GM12872 (cell line): ENCODE results near the gene IMPA2.

Experiments used
- TF ChIP-seq, protein P1 (sequence below): IDR thresholded peaks from 3 replicates; pipeline ENCODE4 v1.5.1; 2011; ENCODE audit warnings: low read depth, mild to moderate bottlenecking, low read length, moderate library complexity; ENCODE audit not compliant: insufficient read depth

The IMPA2 gene

DNA sequence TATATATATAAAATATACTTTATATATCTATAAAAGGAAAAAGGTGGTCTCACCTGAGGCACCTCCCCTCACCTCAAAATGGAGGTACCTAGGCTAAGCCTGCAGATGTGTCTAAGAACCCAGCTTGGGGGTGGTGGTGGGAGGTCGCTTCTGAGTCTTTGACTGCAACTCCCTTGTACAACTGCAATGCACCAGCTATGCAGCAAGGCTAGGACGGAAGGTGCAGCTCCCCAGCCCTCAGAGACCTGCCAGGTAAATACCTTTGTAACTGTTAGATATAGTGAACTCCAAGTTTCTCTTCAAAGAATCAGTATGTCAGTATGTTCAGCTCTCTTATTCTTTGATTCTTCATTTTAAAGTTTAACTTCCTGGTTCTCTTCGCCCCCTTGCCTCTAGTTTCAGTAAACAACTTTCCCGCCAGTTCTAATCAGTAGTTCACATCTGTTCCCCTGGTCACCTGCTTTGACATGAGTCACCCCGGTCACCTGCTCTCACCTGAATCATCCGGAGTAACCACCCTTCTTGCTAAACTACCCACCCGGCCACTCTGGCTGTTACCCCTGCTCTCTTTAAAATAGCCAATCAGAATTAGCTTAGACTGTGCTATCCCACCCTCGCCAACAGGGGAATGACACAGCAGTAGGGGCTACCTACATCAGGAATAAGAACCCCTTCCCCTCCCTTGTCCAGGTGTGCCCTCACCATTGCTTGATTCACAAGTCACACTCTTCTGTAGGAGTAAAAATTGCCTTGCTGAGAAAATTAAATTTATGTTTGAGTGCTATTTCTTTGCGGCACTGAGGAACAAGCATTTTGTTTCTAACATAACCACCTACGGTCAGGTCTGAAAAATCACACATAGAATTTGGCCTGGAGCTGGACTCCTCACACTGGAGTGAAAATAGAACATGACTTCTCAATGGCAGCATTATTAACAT is 24.7 kb upstream of the IMPA2 start:
- TF ChIP-seq, protein P1, sequence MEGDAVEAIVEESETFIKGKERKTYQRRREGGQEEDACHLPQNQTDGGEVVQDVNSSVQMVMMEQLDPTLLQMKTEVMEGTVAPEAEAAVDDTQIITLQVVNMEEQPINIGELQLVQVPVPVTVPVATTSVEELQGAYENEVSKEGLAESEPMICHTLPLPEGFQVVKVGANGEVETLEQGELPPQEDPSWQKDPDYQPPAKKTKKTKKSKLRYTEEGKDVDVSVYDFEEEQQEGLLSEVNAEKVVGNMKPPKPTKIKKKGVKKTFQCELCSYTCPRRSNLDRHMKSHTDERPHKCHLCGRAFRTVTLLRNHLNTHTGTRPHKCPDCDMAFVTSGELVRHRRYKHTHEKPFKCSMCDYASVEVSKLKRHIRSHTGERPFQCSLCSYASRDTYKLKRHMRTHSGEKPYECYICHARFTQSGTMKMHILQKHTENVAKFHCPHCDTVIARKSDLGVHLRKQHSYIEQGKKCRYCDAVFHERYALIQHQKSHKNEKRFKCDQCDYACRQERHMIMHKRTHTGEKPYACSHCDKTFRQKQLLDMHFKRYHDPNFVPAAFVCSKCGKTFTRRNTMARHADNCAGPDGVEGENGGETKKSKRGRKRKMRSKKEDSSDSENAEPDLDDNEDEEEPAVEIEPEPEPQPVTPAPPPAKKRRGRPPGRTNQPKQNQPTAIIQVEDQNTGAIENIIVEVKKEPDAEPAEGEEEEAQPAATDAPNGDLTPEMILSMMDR = no peak

DNA sequence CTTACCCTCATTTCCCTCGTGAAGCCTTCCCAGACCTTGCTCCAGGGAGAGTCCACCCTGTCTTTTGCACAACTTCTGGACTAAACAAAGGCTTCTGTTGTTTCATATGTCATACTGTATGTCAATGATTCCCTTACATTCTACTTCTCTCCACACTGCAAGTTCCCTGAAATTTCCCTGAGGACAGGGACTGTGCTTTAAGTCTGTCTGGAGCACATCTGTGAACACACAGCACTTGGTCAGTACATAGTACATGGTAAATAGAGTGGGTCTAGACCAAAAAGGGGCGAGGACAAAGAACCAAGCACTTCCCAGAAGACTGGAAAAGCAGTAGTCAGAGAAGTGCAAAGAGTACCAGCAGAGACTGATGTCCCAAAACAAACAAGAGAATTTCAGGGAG is 23.7 kb upstream of the IMPA2 start:
- TF ChIP-seq, protein P1 = no peak

DNA sequence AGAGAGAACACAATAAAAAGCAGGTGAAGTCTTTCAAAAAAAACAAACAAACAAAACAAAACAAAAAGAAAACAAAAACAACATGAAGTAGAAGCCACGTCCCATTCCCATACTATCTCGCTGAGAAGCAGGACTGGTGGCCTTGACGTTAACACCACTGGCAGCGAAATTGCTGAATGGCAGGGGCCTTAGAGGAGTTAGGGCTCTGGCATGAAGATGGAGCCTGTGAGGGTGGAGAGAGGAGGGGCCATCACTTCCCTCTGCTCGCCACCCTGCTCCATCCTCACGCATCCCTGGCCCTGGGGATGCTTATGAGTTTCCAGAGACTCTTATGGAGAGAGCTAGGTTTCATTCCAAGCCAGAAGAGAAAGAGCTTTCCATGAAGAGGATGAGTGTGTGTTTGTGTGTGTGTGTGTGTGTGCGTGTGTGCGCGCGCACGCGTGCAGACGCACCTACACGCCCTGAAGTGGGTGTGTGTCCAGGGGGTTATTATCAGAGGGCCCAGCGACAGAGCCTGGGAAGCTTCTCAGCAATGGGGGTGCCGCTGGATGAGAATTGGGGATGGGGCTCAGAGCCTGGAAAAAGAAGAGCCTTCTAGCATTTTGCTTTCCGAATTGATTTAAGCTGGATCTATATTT is 20.4 kb upstream of the IMPA2 start:
- TF ChIP-seq, protein P1 = no peak

DNA sequence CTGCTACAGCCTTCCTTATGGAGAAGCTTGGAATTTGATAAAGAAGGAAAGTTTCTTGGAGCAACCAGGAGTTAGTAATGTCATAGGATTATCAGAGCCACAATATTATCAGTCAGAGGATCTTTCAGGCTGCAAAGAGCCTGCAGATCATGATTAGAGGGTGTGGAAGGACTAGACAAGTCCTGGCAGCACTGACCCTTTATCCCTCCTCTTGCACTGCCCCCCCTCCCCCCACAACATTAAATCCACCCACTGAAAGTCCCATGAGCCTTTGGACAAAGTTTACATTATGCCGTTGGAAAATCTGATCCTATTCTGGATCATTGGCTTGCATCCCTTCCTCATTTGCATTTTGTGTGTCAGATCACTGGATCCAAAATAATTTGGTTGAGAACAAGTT is 18.7 kb upstream of the IMPA2 start:
- TF ChIP-seq, protein P1 = no peak

DNA sequence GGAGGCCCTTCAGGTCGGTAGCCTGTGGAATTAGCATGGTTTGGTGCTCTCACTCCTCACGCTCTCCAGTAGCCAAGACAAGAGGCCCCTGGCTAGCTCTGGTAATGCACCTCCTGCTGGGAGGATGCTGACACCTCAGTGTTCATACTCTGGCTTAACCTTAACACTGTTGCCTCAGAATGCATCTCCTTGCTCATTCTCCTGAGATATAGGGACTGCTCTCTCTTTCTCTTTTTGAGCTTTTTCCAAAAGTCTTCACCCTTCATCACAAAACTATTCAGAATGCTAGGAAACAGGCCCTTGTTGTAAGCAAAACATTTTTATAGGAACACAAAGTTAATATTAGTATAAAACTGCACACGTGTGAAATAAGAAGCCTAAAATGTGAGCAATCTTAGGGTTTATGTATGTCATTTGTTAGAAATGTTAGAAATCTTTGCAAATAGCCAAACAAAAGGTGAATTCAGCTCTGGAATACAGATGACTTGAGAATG is 17.3 kb upstream of the IMPA2 start:
- TF ChIP-seq, protein P1 = peak; percentile 11; the same call in 1 of the 3 replicates

DNA sequence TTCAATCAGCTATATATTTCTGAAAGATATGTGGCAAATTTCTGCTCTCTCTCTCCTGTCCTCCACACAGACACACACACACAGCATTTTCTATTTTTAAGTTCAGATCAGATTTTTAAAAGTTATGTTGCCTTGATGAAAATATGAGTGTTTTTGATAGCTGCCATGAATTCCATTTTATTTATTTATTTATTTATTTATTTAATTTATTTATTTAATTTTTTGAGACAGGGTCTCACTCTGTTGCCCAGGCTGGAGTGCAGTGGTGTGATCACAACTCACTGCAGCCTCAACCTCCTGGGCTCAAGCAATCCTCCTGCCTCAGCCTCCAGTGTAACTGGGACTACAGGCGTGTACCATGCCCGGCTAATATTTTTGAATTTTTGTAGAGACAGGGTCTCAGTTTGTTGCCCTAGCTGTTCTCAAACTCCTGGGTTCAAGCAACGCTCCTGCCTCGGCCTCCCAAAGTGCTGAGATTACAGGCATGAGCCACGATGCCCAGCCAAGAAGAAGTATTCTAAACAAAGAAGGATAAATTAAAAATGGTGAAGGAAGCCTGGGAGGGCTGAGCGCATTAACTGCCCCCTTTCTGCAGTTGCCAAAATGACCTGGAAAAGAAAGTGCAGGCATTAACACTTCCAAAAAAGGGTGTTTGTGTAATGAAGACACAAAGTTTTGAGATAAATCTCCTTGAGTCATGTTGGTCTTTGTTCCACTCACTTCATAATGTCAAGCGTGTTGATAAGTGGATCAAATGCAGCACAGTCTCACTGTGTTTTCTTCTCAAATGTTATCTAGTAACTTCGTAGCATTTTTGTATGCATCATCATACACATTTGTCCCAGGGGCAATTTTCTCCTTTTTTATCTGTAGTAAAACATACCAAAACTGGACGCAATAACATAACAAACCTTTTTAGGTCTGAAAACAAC is 11.1 kb upstream of the IMPA2 start:
- TF ChIP-seq, protein P1 = no peak
